Pancreas (tissue), 10 donors: ENCODE results near the gene WLS. TPM values are rescaled to one million over a fixed set of nuclear protein-coding genes. Genes with fewer than 3 reads are reported as not detected.
"Not testable (repeated sequence)": the region's sequence is repeated elsewhere in the genome, so short reads cannot be mapped to it uniquely, and the experiment has no call there.

Source experiments
- ATAC-seq, 4 donors: fragments of 200-7000 bp; cut with Tn5 transposase; one replicate each; pipeline versions ENCODE4 v1.8.0 to v1.9.1; 2020; ENCODE audit warnings: mild to moderate bottlenecking in 4 of 4, moderate library complexity in 4 of 4
- DNase-seq, 6 donors: peaks; one replicate each; pipeline ENCODE4 v3.0.0-alpha.2; 2020
- FAIRE-seq: peaks from 2 replicates; lab custom pipeline; 2012; peaks lifted over from hg19 to GRCh38; lab: Jason Lieb, UNC
- H3K27ac ChIP-seq, 4 donors: fragments of 200-600 bp; sonication (generic); 1 replicate in 3 of 4; 2 replicates in 1 of 4; pipeline versions ENCODE4 v1.5.0 to v1.8.0; 2020
- H3K27me3 ChIP-seq, 4 donors: fragments of 200-600 bp; one replicate each; pipeline ENCODE4 v1.8.0; 2021
- H3K36me3 ChIP-seq, 3 donors: fragments of 200-600 bp; sonication (generic) in 1 of 3; one replicate each; pipeline versions ENCODE4 v1.5.0 to v1.8.0; 2020 to 2021
- H3K4me1 ChIP-seq, 3 donors: fragments of 200-600 bp; one replicate each; pipeline ENCODE4 v1.8.0; 2021
- H3K4me3 ChIP-seq, 4 donors: fragments of 200-600 bp; sonication (generic) in 2 of 4; one replicate each; pipeline versions ENCODE4 v1.5.0 to v1.8.0; 2020 to 2021
- H3K9me3 ChIP-seq, 4 donors: fragments of 200-600 bp; one replicate each; pipeline ENCODE4 v1.8.0; 2021
- WGBS, 2 donors: extraction: QIAGEN DNeasy Blood & Tissue Kit; methylation state at CpG; one replicate each; pipeline ENCODE4 v1.1.7; 2013; 5-methylcytosine and 5-hydroxymethylcytosine counted together
- intact Hi-C, 3 donors: fragments of 100-400 bp; cut with DNase I; formaldehyde crosslinking; loops; one replicate each; pipeline versions ENCODE4 v1.11.1 to v1.14.2; 2022
- polyA plus RNA-seq, 2 donors: library from polyadenylated mRNA; stranded (reverse); fragments of 200-250 nt; gene quantifications; one replicate each; pipeline ENCODE4 v1.2.3, GENCODE V29; 2013
- total RNA-seq, 6 donors: library from RNA; stranded (reverse); fragmentation: NEBNext Ultra II Directional in 4 of 6; extraction: Animal tissue kit (Norgen Biotek cat#: 25700) in 4 of 6; gene quantifications; one replicate each; pipeline versions ENCODE4 v1.2.1 to v1.2.4, GENCODE V29; 2021 to 2023
- TF ChIP-seq, protein P1 (sequence below), 4 donors: fragments of 200-600 bp; sonication (generic) in 3 of 4; IDR thresholded peaks; one replicate each; pipeline versions ENCODE4 v1.5.0 to v1.8.0; 2021; ENCODE audit warnings: antibody characterized with exemption in 4 of 4
- donor health status: healthy with polysubstance abuse.
- donor health status: DM: no; HTN: no; CAD: no; lungs with moderate emphysema.
- donor health status: DM: no; HTN: no; CAD: no.
- donor health status: control.
- donor health status: control.
- donor health status: Bipolar disorder and iron deficiency.
- donor health status: DM: yes; HTN: yes; CAD: no.
- donor health status: DM: no; HTN: no; CAD: no.
- donor health status: DM: no; HTN: no; CAD: no.
- donor health status: DM: yes; HTN: yes; CAD: no.

The WLS gene
- total and polyA plus RNA-seq, 8 donors: 32.5 to 121 (median 68.8) TPM

DNA sequence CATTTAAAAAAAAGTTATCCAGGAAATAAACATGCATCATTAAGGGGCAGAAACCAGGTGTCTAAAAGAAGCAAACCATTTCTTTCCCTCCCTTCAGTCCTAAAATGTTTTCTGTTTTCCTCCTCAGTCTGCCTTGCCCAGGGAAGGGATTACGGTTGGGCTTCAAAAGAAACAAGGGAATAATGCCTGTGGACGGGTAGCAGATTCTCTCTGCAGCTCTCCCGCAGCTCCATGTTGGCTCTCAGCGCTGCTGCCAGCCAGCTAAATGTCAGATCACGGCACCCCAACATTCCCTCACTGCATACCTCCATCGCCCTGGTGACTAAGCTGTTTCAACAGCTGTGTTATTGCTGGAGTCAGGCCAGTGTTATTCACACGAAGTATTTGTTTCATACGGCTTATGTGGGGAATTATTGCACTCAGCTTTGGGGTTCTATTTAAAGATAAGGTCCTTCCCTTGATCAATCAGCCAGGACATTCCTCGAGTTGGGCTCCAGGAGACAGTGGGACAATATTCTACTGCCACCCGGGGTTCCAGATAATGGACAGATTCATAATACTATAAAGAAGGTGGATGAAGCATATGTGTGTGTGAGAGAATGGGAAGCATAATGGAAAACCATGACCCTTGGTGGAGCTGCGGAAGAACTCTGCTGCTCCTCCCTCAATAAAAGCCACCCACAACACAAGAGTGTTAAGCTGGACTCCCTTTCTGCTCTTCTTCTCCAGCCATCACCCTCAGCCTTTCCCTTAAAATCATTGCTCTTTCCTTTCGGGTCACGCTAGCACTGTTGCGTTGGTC lies 58.2 kb downstream of the WLS start:
- FAIRE-seq (no peak), ATAC-seq (peak; percentile 73 to 86 (median 83)), DNase-seq (peak in 4 of 6 donors; percentile 50 to 75 (median 68))
- Histone ChIP-seq H3K9me3 (no peaks in the 10 kb centered on the region), H3K36me3 (no peaks in the 10 kb centered on the region), H3K4me1 (peaks cover 8 to 49% (median 21%) of the 10 kb centered on the region in 3 donors), H3K27ac (peak overlapping the region; percentile 3 to 78 (median 47)), H3K4me3 (no peak overlapping the region), H3K27me3 (no peaks in the 10 kb centered on the region)
- WGBS, 2 donors: 32% methylated on average over 14 of the region's 14 CpGs
- intact Hi-C loops: no loop called here
- TF ChIP-seq, protein P1, sequence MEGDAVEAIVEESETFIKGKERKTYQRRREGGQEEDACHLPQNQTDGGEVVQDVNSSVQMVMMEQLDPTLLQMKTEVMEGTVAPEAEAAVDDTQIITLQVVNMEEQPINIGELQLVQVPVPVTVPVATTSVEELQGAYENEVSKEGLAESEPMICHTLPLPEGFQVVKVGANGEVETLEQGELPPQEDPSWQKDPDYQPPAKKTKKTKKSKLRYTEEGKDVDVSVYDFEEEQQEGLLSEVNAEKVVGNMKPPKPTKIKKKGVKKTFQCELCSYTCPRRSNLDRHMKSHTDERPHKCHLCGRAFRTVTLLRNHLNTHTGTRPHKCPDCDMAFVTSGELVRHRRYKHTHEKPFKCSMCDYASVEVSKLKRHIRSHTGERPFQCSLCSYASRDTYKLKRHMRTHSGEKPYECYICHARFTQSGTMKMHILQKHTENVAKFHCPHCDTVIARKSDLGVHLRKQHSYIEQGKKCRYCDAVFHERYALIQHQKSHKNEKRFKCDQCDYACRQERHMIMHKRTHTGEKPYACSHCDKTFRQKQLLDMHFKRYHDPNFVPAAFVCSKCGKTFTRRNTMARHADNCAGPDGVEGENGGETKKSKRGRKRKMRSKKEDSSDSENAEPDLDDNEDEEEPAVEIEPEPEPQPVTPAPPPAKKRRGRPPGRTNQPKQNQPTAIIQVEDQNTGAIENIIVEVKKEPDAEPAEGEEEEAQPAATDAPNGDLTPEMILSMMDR (IDR thresholded peaks at IDR 0.05): no peak

- FAIRE-seq: no peak
- Histone ChIP-seq H3K4me3 (no peak overlapping the region), H3K27ac (peak overlapping the region; percentile 3 to 78 (median 47)), H3K36me3 (no peaks in the 10 kb centered on the region), H3K27me3 (no peaks in the 10 kb centered on the region), H3K9me3 (no peaks in the 10 kb centered on the region), H3K4me1 (peaks cover 8 to 49% (median 21%) of the 10 kb centered on the region in 3 donors)
- intact Hi-C loops: no loop called here
- WGBS, 2 donors: 15 to 25% methylated on average over 6 of the region's 6 CpGs
- peak in 3 of 4 donors; percentile 5 to 32 (median 28) for ATAC-seq
- DNase-seq: no peak
- TF ChIP-seq, protein P1 (IDR thresholded peaks at IDR 0.05): no peak
Observed at GRCh38 chr1:68173283-68173935, 58.9 kb downstream of the WLS start.

DNA sequence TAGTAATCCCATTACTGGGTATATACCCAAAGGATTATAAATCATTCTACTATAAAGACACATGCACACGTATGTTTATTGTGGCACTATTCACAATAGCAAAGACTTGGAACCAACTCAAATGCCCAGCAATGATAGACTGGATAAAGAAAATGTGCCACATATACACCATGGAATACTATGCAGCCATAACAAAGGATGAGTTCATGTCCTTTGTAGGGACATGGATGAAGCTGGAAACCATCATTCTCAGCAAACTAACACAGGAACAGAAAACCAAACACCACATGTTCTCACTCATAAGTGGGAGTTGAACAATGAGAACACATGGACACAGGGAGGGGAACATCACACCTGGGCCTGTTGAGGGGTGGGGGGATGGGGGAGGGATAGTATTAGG lies 60.5 kb downstream of the WLS start:
- H3K36me3 ChIP-seq, H3K27ac ChIP-seq, DNase-seq, FAIRE-seq, H3K4me3 ChIP-seq, H3K9me3 ChIP-seq, ATAC-seq, intact Hi-C loops, H3K27me3 ChIP-seq: not testable (repeated sequence)
- peaks cover 8 to 38% (median 17%) of the 10 kb centered on the region in 3 donors for H3K4me1 ChIP-seq
- WGBS, 2 donors: 47 to 92% methylated on average over 1 of the region's 1 CpG

DNA sequence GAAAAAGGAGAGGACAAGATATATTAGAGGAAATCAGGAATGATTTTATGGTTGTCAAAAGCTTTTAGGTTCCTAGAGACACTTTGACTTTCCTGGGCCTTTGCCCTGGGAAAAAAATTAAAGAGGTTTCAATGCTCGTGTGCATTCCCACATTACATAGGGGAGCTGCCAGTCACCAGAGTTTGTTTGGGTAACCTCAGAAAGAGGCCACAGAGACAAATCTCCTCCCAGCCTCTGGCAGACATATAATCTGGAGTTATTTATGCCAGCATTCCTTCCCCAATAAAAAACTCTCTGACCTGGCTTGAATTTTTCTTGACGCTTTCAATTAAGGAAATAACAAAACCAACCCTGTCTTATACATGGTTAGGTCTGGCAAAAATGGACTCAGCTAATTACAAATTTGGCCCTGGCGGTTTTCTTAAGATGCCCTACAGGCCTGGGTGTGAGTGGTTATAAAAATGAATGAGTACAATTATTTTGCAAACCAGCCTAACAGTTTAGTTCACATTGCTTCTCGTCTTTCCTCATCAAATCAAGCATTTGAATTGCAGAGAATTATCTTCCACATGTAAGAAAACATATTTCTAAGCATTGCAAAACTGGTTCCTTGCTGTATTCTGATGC lies 63.7 kb downstream of the WLS start:
- Histone ChIP-seq H3K9me3 (no peaks in the 10 kb centered on the region), H3K4me1 (peaks cover 0 to 7% (median 0%) of the 10 kb centered on the region in 3 donors), H3K27me3 (no peaks in the 10 kb centered on the region), H3K36me3 (no peaks in the 10 kb centered on the region), H3K4me3 (no peak overlapping the region), H3K27ac (no peak overlapping the region)
- no peak for FAIRE-seq
- no peak for ATAC-seq
- intact Hi-C loops: no loop called here
- DNase-seq: no peak
- 64 to 82% methylated on average over 4 of the region's 4 CpGs for WGBS, 2 donors
- TF ChIP-seq, protein P1 (IDR thresholded peaks at IDR 0.05): no peak

DNA sequence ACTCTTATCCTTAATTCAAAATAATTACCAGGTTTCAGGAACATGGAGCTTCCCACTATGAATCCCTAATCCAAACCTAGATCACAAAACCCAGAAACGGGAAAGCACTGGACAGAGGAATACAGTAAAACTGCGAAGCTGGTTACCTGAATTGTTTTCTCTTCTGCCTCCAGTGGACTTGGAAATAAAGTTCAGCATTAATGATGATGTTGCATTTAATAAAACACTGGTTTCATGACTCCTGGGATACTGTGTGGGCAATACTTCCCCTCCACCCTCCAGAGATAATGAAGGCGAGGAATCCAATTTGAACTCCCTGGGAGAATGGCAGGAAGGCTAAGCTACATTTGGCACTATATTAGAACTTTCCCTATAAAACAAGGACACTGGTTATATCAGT lies 65.1 kb downstream of the WLS start:
- FAIRE-seq (no peak), DNase-seq (no peak), ATAC-seq (no peak)
- TF ChIP-seq, protein P1 (IDR thresholded peaks at IDR 0.05): no peak
- H3K27ac ChIP-seq: no peak overlapping the region
- H3K4me1 ChIP-seq: no peaks in the 10 kb centered on the region
- intact Hi-C loops: no loop called here
- 90 to 97% methylated on average over 3 of the region's 3 CpGs for WGBS, 2 donors
- no peaks in the 10 kb centered on the region for H3K27me3 ChIP-seq
- H3K36me3 ChIP-seq: no peaks in the 10 kb centered on the region
- H3K9me3 ChIP-seq: no peaks in the 10 kb centered on the region
- H3K4me3 ChIP-seq: no peak overlapping the region
